ENCODE measurements around the gene ABCC11. TPM values are rescaled to one million over a fixed set of nuclear protein-coding genes. Genes with fewer than 3 reads are reported as not detected.

Gene ABCC11
- total and polyA plus RNA-seq, 10 donors: 0.05 to 0.37 (median 0.18) TPM; not detected in 4

GRCh38 chr16:48137822-48138221 lies 109.5 kb downstream of the ABCC11 start:
- 74 to 88% (median 86%) methylated on average over 3 of the region's 3 CpGs for WGBS, 5 donors
- H3K4me3 ChIP-seq: no peak overlapping the region
- no peak for TF ChIP-seq CTCF (IDR thresholded peaks at IDR 0.05 in 8 of 11, conservative IDR thresholded peaks at IDR 0.05 in 3 of 11)
- no peak for TF ChIP-seq POLR2AphosphoS5 (IDR thresholded peaks at IDR 0.05)
- no peak for TF ChIP-seq POLR2A (IDR thresholded peaks at IDR 0.05)
- H3K27me3 ChIP-seq (replicated peaks in 1 of 7): peaks cover 0 to 7% (median 0%) of the 10 kb centered on the region in 7 donors
- no peaks in the 10 kb centered on the region for H3K36me3 ChIP-seq
- DNase-seq: no peak
- H3K9me3 ChIP-seq: no peaks in the 10 kb centered on the region
- no peak overlapping the region for H3K27ac ChIP-seq
- intact Hi-C loops (cut with DNase I; ENCODE audit: low total_unique reads): no loop called here
- H3K4me1 ChIP-seq: no peaks in the 10 kb centered on the region

- no peaks in the 10 kb centered on the region for H3K4me1 ChIP-seq
- DNase-seq: no peak
- no peak overlapping the region for H3K27ac ChIP-seq
- TF ChIP-seq POLR2A (IDR thresholded peaks at IDR 0.05) (no peak), CTCF (IDR thresholded peaks at IDR 0.05 in 8 of 11, conservative IDR thresholded peaks at IDR 0.05 in 3 of 11) (no peak), POLR2AphosphoS5 (IDR thresholded peaks at IDR 0.05) (no peak)
- intact Hi-C loops (cut with DNase I; ENCODE audit: low total_unique reads): no loop called here
- peaks cover 0 to under 1% (median 0%) of the 10 kb centered on the region in 7 donors for H3K27me3 ChIP-seq (replicated peaks in 1 of 7)
- WGBS, 5 donors: 49 to 68% (median 56%) methylated on average over 9 of the region's 9 CpGs
- H3K9me3 ChIP-seq: no peaks in the 10 kb centered on the region
- no peak overlapping the region for H3K4me3 ChIP-seq
- H3K36me3 ChIP-seq: no peaks in the 10 kb centered on the region
Observed at GRCh38 chr16:48136547-48137360, 110.6 kb downstream of the ABCC11 start.

GRCh38 chr16:48133455-48134211 lies 113.7 kb downstream of the ABCC11 start:
- no peaks in the 10 kb centered on the region for H3K36me3 ChIP-seq
- H3K9me3 ChIP-seq: no peaks in the 10 kb centered on the region
- no peak for DNase-seq
- no peak overlapping the region for H3K27ac ChIP-seq
- H3K27me3 ChIP-seq (replicated peaks in 1 of 7): no peaks in the 10 kb centered on the region
- intact Hi-C loops (cut with DNase I; ENCODE audit: low total_unique reads): no loop called here
- H3K4me1 ChIP-seq: no peaks in the 10 kb centered on the region
- TF ChIP-seq POLR2A (IDR thresholded peaks at IDR 0.05) (no peak), POLR2AphosphoS5 (IDR thresholded peaks at IDR 0.05) (no peak), CTCF (IDR thresholded peaks at IDR 0.05 in 8 of 11, conservative IDR thresholded peaks at IDR 0.05 in 3 of 11) (no peak)
- no peak overlapping the region for H3K4me3 ChIP-seq
- WGBS, 5 donors: 84 to 95% (median 90%) methylated on average over 18 of the region's 18 CpGs

GRCh38 chr16:48132696-48133095 lies 114.6 kb downstream of the ABCC11 start:
- Histone ChIP-seq H3K27me3 (replicated peaks in 1 of 7) (no peaks in the 10 kb centered on the region), H3K27ac (no peak overlapping the region), H3K4me3 (no peak overlapping the region), H3K4me1 (no peaks in the 10 kb centered on the region), H3K36me3 (no peaks in the 10 kb centered on the region), H3K9me3 (no peaks in the 10 kb centered on the region)
- intact Hi-C loops (cut with DNase I; ENCODE audit: low total_unique reads): no loop called here
- TF ChIP-seq POLR2A (IDR thresholded peaks at IDR 0.05) (no peak), POLR2AphosphoS5 (IDR thresholded peaks at IDR 0.05) (no peak), CTCF (IDR thresholded peaks at IDR 0.05 in 8 of 11, conservative IDR thresholded peaks at IDR 0.05 in 3 of 11) (no peak)
- no peak for DNase-seq
- WGBS, 5 donors: 83 to 94% (median 86%) methylated on average over 3 of the region's 3 CpGs

Measured in spleen (tissue), 11 donors.